Immature natural killer cell (primary cell): ENCODE results near the gene USP43. TPM values are rescaled to one million over a fixed set of nuclear protein-coding genes. Genes with fewer than 3 reads are reported as not detected.
A peak's percentile ranks its signal among the peaks of the same experiment; 100 is the strongest.
"Not testable (repeated sequence)": the region's sequence is repeated elsewhere in the genome, so short reads cannot be mapped to it uniquely, and the experiment has no call there.

Experiments
- DNase-seq, 3 donors: peaks; one replicate each; pipeline ENCODE4 v3.0.0; 2022; ENCODE audit warnings: mixed read lengths in 1 of 3
- H3K27ac Mint-ChIP-seq, 6 donors: one replicate each; pipeline ENCODE4 v1.8.0; 2020; ENCODE audit warnings: mixed read lengths in 6 of 6, mild to moderate bottlenecking in 5 of 6, inconsistent platforms in 4 of 6, moderate library complexity in 3 of 6
- H3K27me3 Mint-ChIP-seq, 3 donors: one replicate each; pipeline ENCODE4 v1.8.0; 2020 to 2021; ENCODE audit warnings: low read depth in 3 of 3, mild to moderate bottlenecking in 3 of 3, mixed read lengths in 3 of 3, moderate library complexity in 3 of 3, inconsistent platforms in 1 of 3
- H3K36me3 Mint-ChIP-seq, 3 donors: one replicate each; pipeline ENCODE4 v1.8.0; 2020; ENCODE audit warnings: mixed read lengths in 3 of 3, inconsistent platforms in 2 of 3, mild to moderate bottlenecking in 2 of 3
- H3K4me1 Mint-ChIP-seq, 2 donors: one replicate each; pipeline ENCODE4 v1.8.0; 2020; ENCODE audit warnings: inconsistent platforms in 2 of 2, mild to moderate bottlenecking in 2 of 2, mixed read lengths in 2 of 2, moderate library complexity in 1 of 2
- H3K4me3 Mint-ChIP-seq, 5 donors: one replicate each; pipeline ENCODE4 v1.8.0; 2020; ENCODE audit warnings: mild to moderate bottlenecking in 5 of 5, mixed read lengths in 5 of 5, inconsistent platforms in 3 of 5, moderate library complexity in 3 of 5
- H3K9me3 Mint-ChIP-seq, 6 donors: one replicate each; pipeline ENCODE4 v1.8.0; 2020; ENCODE audit warnings: mild to moderate bottlenecking in 6 of 6, mixed read lengths in 6 of 6, inconsistent platforms in 4 of 6, moderate library complexity in 3 of 6
- polyA plus RNA-seq, 3 donors: library from polyadenylated mRNA; unstranded; fragments of 300-500 nt; fragmentation: Illumina TruSeq; gene quantifications; one replicate each; pipeline ENCODE4 v1.2.3, GENCODE V29; 2021

The USP43 gene
- polyA plus RNA-seq, 3 donors from 2014 or later: 0.14 to 0.29 TPM; not detected in 1

DNA sequence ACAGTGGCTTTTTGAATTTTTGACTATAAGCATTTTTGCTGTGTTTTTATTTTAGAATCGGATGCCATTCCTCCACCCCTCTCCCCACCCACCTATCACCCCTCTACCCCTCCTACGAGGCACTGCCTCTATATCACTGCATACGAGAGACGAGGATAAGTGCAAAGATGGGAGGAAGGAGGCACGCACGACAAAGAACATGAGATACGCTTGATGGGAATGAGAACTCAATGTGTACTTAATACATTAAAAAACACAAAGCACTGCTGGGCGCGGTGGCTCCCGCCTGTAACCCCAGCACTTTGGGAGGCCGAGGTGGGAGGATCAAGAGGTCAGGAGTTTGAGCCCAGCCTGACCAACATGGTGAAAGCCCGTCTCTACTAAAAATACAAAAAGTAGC is 8.8 kb upstream of the USP43 start:
- Mint-ChIP-seq H3K36me3 (no peaks in the 10 kb centered on the region), H3K4me1 (no peaks in the 10 kb centered on the region), H3K27me3 (peaks cover 5 to 13% (median 6%) of the 10 kb centered on the region in 3 donors), H3K27ac (no peak overlapping the region), H3K9me3 (peaks cover 0 to 1% (median 0%) of the 10 kb centered on the region in 6 donors), H3K4me3 (no peak overlapping the region)
- DNase-seq: no peak

GRCh38 chr17:9640388-9640787 is 4.9 kb upstream of the USP43 start:
- DNase-seq, H3K36me3 Mint-ChIP-seq, H3K27me3 Mint-ChIP-seq, H3K4me3 Mint-ChIP-seq, H3K27ac Mint-ChIP-seq, H3K4me1 Mint-ChIP-seq, H3K9me3 Mint-ChIP-seq: not testable (repeated sequence)

GRCh38 chr17:9643611-9644010 is 1.7 kb upstream of the USP43 start:
- Mint-ChIP-seq H3K36me3 (no peaks in the 10 kb centered on the region), H3K27ac (no peak overlapping the region), H3K4me3 (peak overlapping the region; percentile 33 to 92 (median 90)), H3K9me3 (no peaks in the 10 kb centered on the region), H3K27me3 (peaks cover 7 to 19% (median 11%) of the 10 kb centered on the region in 3 donors), H3K4me1 (peaks cover 18% of the 10 kb centered on the region in 2 donors)
- DNase-seq: no peak

DNA sequence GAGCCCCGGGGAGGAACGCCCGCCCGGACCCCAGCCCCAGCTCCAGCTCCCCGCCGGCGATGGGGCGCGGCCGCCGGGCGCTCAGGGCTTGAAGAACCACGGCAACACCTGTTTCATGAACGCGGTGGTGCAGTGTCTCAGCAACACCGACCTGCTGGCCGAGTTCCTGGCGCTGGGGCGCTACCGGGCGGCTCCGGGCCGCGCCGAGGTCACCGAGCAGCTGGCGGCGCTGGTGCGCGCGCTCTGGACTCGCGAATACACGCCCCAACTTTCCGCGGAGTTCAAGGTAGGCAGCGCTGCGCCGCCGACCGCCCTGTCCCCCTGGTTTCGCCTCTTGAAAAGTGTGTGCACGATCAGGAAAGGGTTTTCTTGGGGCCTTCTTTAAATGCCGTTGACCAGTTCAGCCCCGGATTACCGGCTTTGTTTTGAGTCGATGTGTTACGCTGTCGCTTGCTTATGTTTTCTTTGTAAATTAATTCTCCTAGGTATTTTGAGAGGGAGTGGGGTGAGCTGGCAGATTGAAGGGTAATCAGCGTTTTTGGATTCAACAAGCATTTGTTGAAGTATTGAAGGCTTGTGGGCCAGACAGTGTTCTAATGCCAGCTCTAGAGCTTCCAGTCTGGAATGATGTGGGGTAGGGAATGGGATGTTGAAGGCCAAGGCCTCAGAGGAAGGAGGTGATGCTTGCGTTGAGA is 681 bp downstream of the USP43 start:
- peaks cover 18% of the 10 kb centered on the region in 2 donors for H3K4me1 Mint-ChIP-seq
- H3K27me3 Mint-ChIP-seq: peaks cover 6 to 23% (median 11%) of the 10 kb centered on the region in 3 donors
- peak; percentile 22 to 34 (median 24) for DNase-seq
- H3K9me3 Mint-ChIP-seq: no peaks in the 10 kb centered on the region
- H3K27ac Mint-ChIP-seq: peak overlapping the region in 1 of 6 donors; percentile 21
- no peaks in the 10 kb centered on the region for H3K36me3 Mint-ChIP-seq
- H3K4me3 Mint-ChIP-seq: peak overlapping the region; percentile 78 to 93 (median 81)

DNA sequence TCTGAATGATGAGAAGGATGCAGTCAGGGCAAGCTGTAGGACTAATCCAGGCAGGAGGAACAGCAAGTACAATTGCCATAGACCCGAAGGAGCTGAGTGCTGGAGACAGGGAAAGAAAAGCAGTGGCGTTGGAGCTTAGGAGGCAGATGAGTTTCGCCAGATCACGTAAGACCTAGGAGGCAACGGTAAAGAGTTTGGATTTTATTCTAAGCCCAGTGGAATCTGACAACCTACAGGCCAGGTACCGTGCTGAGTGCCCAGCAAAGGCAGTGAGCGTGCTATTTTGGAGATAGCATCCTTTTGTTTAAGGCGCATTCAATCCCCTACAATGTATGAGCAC is 1.2 kb downstream of the USP43 start:
- peaks cover 18% of the 10 kb centered on the region in 2 donors for H3K4me1 Mint-ChIP-seq
- no peak for DNase-seq
- peak overlapping the region; percentile 78 to 93 (median 81) for H3K4me3 Mint-ChIP-seq
- H3K36me3 Mint-ChIP-seq: no peaks in the 10 kb centered on the region
- H3K27me3 Mint-ChIP-seq: peaks cover 6 to 25% (median 11%) of the 10 kb centered on the region in 3 donors
- H3K27ac Mint-ChIP-seq: no peak overlapping the region
- no peaks in the 10 kb centered on the region for H3K9me3 Mint-ChIP-seq

GRCh38 chr17:9647014-9647413 is 1.7 kb downstream of the USP43 start:
- peaks cover 6 to 25% (median 13%) of the 10 kb centered on the region in 3 donors for H3K27me3 Mint-ChIP-seq
- H3K9me3 Mint-ChIP-seq: no peaks in the 10 kb centered on the region
- H3K36me3 Mint-ChIP-seq: no peaks in the 10 kb centered on the region
- H3K4me3 Mint-ChIP-seq: peak overlapping the region; percentile 32 to 82 (median 45)
- DNase-seq: no peak
- H3K4me1 Mint-ChIP-seq: peaks cover 18% of the 10 kb centered on the region in 2 donors
- no peak overlapping the region for H3K27ac Mint-ChIP-seq

GRCh38 chr17:9648521-9649110 is 3.3 kb downstream of the USP43 start:
- Mint-ChIP-seq H3K4me3 (peak overlapping the region in 1 of 5 donors; percentile 7), H3K4me1 (peaks cover 18% of the 10 kb centered on the region in 2 donors), H3K27ac (no peak overlapping the region), H3K9me3 (no peaks in the 10 kb centered on the region), H3K36me3 (no peaks in the 10 kb centered on the region), H3K27me3 (peaks cover 6 to 28% (median 13%) of the 10 kb centered on the region in 3 donors)
- DNase-seq: no peak

DNA sequence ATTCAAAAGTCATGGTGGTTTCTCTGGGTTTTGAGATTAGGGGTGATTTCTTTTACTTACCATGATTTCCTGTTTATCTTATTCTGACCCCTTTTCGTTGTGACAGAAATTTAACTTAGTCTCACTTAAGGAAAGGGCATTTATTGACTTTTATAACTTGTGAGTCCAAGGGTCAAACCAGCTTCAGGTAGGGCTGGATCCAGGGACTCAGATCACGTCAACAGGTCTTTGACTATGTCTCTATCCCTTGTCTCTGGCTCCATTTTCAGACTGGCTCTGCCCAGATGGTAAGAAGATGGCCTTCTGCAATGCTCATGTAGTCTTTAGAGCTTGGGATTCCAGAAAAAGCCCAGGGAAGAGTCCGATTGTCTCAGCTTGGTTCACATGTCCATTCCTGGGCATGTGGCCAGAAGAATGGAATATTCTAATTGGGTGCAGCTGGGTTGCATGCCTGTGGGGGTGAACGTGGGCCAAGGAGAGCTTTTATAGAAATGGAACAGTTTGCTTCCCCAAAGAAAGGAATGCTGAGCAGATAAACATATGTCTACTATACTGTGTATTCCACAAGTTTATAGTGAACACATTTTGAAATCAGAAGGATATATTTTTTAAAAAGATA is 13.4 kb downstream of the USP43 start:
- Mint-ChIP-seq H3K4me1 (no peaks in the 10 kb centered on the region), H3K36me3 (peaks cover 0 to 21% (median 0%) of the 10 kb centered on the region in 3 donors), H3K27ac (no peak overlapping the region), H3K9me3 (no peaks in the 10 kb centered on the region), H3K27me3 (no peaks in the 10 kb centered on the region), H3K4me3 (no peak overlapping the region)
- no peak for DNase-seq

DNA sequence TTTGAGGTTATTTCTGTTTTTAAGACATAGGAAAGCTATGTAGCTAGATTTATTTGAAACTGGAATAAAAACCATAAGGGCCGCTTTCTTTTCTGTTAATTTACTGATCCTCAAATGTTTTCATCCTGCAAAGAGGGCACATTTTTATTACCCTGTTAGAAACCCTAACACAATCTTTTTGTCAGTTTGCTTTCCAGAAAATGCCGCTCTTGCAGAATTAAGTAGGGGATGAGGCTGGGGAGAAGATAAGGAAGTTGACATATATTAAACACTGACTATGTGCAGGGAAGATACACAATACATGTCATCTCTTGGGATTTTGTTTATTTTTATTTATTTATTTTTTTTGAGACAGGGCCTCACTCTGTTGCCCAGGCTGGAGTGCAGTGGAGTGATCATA is 15.7 kb downstream of the USP43 start:
- peaks cover 0 to 22% (median 0%) of the 10 kb centered on the region in 3 donors for H3K36me3 Mint-ChIP-seq
- no peak overlapping the region for H3K27ac Mint-ChIP-seq
- H3K9me3 Mint-ChIP-seq: no peaks in the 10 kb centered on the region
- H3K27me3 Mint-ChIP-seq: peaks cover 0 to 5% (median 0%) of the 10 kb centered on the region in 3 donors
- DNase-seq: no peak
- peaks cover 12 to 14% of the 10 kb centered on the region in 2 donors for H3K4me1 Mint-ChIP-seq
- H3K4me3 Mint-ChIP-seq: no peak overlapping the region

- Mint-ChIP-seq H3K4me1 (peaks cover 33 to 37% of the 10 kb centered on the region in 2 donors), H3K36me3 (peaks cover 0 to 21% (median 0%) of the 10 kb centered on the region in 3 donors)
- H3K27me3 Mint-ChIP-seq, DNase-seq, H3K9me3 Mint-ChIP-seq, H3K4me3 Mint-ChIP-seq, H3K27ac Mint-ChIP-seq: not testable (repeated sequence)
These were observed 18.2 kb downstream of the USP43 start for GRCh38 chr17:9663511-9663910.

DNA sequence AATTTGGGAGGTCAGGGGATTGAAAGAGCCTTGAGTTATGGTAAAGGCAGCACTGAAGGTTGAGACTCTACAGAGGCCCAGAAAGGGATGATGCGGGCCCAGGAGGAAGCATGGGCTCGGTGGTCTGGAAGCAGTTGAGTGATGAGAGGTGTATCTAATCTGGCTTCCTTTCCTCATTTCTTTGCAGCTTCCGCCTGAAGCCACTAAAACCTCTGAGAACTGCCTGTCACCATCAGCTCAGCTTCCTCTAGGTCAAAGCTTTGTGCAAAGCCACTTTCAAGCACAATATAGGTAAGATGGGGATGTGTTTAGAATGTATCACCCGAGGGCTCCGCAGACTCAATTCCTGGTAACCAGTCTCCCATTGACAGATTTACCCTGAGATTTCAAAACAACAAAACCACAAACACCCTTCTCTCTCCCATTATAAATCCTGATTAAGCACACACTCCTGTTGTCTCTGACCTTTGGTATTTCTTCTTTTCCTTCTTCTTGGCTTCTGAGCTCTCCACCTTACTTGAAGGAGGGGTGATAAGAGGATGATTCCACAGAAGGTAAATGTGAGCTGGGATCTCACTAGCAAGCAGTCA is 21.2 kb downstream of the USP43 start:
- H3K4me3 Mint-ChIP-seq: peak overlapping the region; percentile 49 to 76 (median 66)
- H3K27me3 Mint-ChIP-seq: peaks cover 0 to 12% (median 0%) of the 10 kb centered on the region in 3 donors
- peaks cover 0 to 15% (median 0%) of the 10 kb centered on the region in 3 donors for H3K36me3 Mint-ChIP-seq
- H3K9me3 Mint-ChIP-seq: no peaks in the 10 kb centered on the region
- DNase-seq: peak; percentile 13 to 22 (median 15)
- H3K4me1 Mint-ChIP-seq: peaks cover 35 to 45% of the 10 kb centered on the region in 2 donors
- peak overlapping the region; percentile 49 to 83 (median 79) for H3K27ac Mint-ChIP-seq

DNA sequence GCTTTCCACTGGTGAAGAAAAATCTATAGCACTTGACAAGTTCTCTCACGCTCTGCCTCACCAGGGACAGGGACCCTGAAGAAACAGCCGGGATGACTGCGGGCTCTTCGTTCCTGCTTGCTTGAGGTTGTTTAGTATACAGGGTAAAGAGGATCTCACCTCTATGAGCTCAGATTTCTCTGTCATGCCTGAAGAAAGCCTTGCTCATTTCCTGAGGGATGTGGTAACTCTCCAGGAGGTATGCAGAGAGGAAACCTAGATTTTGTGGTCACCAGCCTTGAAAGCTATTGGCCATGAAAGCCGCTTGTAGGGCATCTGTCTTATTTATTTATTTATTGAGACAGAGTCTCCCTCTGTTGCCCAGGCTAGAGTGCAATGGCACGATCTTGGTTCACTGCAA is 23.2 kb downstream of the USP43 start:
- H3K9me3 Mint-ChIP-seq: no peaks in the 10 kb centered on the region
- peaks cover 0 to 12% (median 0%) of the 10 kb centered on the region in 3 donors for H3K36me3 Mint-ChIP-seq
- peaks cover 1 to 12% (median 2%) of the 10 kb centered on the region in 3 donors for H3K27me3 Mint-ChIP-seq
- H3K4me1 Mint-ChIP-seq: peaks cover 35 to 45% of the 10 kb centered on the region in 2 donors
- no peak overlapping the region for H3K4me3 Mint-ChIP-seq
- no peak overlapping the region for H3K27ac Mint-ChIP-seq
- DNase-seq: no peak

DNA sequence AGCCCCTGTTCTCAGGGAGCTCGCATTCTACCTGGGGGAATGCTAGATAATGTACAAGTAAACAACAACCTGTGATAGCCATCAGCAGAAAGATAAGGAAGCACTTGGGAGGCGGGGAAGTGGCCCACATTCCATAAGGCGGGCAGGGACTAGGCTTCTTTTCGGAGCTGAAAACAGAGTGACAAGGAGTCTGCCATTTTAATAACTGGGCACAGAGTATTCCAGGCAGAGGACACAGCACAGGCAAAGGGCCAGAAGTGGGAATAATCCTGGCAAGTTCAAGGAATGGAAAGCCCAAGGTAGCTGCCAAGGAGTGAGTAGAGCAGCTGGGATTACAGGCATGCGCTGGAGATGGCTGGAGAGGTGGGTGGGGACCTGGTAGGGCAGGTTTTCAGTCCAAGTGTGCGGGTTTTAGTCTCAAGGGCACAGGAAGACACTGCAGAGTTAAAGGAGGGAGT is 24.3 kb downstream of the USP43 start:
- H3K27me3 Mint-ChIP-seq: peaks cover 1 to 12% (median 2%) of the 10 kb centered on the region in 3 donors
- H3K9me3 Mint-ChIP-seq: no peaks in the 10 kb centered on the region
- no peak overlapping the region for H3K4me3 Mint-ChIP-seq
- peaks cover 35 to 43% of the 10 kb centered on the region in 2 donors for H3K4me1 Mint-ChIP-seq
- H3K36me3 Mint-ChIP-seq: peaks cover 0 to 7% (median 0%) of the 10 kb centered on the region in 3 donors
- no peak overlapping the region for H3K27ac Mint-ChIP-seq
- DNase-seq: no peak

- Mint-ChIP-seq H3K9me3 (no peaks in the 10 kb centered on the region), H3K4me1 (peaks cover 28 to 35% of the 10 kb centered on the region in 2 donors), H3K36me3 (peaks cover 0 to 3% (median 0%) of the 10 kb centered on the region in 3 donors), H3K27ac (no peak overlapping the region), H3K4me3 (no peak overlapping the region), H3K27me3 (peaks cover 1 to 9% (median 2%) of the 10 kb centered on the region in 3 donors)
- DNase-seq: no peak
These were observed 25.3 kb downstream of the USP43 start for GRCh38 chr17:9670596-9670995.
